Measurements from ENCODE around the gene LRRC40.

Gene LRRC40

GRCh38 chr1:70228670-70229069, 23.3 kb upstream of the LRRC40 start:
- TF ChIP-seq, protein P1, sequence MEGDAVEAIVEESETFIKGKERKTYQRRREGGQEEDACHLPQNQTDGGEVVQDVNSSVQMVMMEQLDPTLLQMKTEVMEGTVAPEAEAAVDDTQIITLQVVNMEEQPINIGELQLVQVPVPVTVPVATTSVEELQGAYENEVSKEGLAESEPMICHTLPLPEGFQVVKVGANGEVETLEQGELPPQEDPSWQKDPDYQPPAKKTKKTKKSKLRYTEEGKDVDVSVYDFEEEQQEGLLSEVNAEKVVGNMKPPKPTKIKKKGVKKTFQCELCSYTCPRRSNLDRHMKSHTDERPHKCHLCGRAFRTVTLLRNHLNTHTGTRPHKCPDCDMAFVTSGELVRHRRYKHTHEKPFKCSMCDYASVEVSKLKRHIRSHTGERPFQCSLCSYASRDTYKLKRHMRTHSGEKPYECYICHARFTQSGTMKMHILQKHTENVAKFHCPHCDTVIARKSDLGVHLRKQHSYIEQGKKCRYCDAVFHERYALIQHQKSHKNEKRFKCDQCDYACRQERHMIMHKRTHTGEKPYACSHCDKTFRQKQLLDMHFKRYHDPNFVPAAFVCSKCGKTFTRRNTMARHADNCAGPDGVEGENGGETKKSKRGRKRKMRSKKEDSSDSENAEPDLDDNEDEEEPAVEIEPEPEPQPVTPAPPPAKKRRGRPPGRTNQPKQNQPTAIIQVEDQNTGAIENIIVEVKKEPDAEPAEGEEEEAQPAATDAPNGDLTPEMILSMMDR (IDR thresholded peaks at IDR 0.05; ENCODE audit: low read depth, low read length, missing control alignments): no peak
- DNase-seq (ENCODE audit: extremely low read depth, low read depth): no peak
- no peak overlapping the region for H3K4me3 ChIP-seq (replicated peaks; ENCODE audit: low read depth, low read length)

GRCh38 chr1:70227439-70227838, 22.1 kb upstream of the LRRC40 start:
- DNase-seq (ENCODE audit: extremely low read depth, low read depth): no peak
- H3K4me3 ChIP-seq (replicated peaks; ENCODE audit: low read depth, low read length): no peak overlapping the region
- TF ChIP-seq, protein P1 (IDR thresholded peaks at IDR 0.05; ENCODE audit: low read depth, low read length, missing control alignments): no peak

DNA sequence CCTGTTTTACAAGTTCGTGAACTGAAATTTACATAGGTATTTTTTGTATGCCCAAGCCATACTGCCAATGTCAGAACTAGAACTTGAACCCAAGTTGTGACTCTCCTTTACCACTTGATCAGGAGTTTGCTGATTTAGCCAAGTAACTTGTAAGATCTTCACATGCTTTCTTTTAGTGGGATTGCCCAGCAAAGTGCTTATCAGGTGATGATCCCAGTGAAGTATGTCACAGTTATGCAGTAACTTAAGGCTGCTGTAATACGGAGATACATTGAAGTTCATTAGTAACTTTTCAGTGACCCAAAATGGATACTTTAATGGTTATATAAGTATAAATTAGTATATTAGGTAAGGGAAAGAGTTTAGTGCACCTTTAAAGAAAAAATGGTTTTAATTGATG, 19.6 kb upstream of the LRRC40 start:
- TF ChIP-seq, protein P1 (IDR thresholded peaks at IDR 0.05; ENCODE audit: low read depth, low read length, missing control alignments): no peak
- no peak overlapping the region for H3K4me3 ChIP-seq (replicated peaks; ENCODE audit: low read depth, low read length)
- no peak for DNase-seq (ENCODE audit: extremely low read depth, low read depth)

- peak overlapping the region; percentile 84 for H3K4me3 ChIP-seq (replicated peaks; ENCODE audit: low read depth, low read length)
- DNase-seq (ENCODE audit: extremely low read depth, low read depth): no peak
- TF ChIP-seq, protein P1 (IDR thresholded peaks at IDR 0.05; ENCODE audit: low read depth, low read length, missing control alignments): no peak
These were observed 17.4 kb upstream of the LRRC40 start for GRCh38 chr1:70222716-70223235.

DNA sequence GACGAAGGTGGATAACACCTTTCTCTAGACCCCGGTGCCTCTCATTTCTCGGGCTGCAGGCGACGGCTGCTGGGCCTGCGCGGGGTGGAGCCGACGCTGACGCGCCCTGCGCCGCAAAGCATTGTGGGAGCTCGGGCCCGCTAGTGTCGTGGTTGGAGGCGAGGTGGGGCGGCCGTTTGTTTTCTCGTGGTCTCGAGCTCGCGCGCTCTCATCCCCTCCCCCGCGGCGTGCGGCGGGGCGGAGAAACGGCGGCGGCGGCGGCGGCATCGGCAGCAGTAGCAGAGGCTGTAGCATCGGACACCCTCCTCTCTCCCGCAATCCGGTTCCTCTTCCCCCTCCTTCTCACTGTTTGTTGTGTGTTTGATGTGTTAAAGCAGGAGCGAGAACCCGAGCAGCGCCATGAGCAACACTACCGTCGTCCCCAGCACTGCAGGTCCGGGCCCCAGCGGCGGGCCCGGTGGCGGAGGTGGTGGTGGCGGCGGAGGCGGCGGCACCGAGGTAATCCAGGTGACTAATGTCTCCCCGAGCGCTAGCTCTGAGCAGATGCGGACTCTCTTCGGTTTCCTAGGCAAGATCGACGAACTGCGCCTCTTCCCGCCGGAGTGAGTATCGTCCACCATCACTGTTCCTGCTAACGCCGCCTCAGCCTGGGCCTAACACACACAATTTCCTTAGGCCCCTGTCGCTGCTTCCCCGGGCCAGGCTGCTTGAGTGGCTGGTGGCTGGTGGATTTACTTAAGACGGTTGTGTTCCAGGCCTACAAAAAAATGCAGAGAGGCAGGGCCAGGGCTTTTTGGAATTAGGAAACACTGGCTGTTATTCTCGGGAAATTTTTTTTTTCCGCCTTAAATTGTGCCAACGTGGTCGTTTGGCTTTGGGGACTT, 16.1 kb upstream of the LRRC40 start, which contains the start of gene SRSF11:
TSS of gene SRSF11 (plus strand) at position 143 of the 884 bp plus-strand sequence. CDS start at position 400, 257 bp downstream.
- H3K4me3 ChIP-seq (replicated peaks; ENCODE audit: low read depth, low read length): peak within 1 kb of the TSS; percentile 84
- peak; percentile 72 for DNase-seq (ENCODE audit: extremely low read depth, low read depth)
- TF ChIP-seq, protein P1 (IDR thresholded peaks at IDR 0.05; ENCODE audit: low read depth, low read length, missing control alignments): no peak

DNA sequence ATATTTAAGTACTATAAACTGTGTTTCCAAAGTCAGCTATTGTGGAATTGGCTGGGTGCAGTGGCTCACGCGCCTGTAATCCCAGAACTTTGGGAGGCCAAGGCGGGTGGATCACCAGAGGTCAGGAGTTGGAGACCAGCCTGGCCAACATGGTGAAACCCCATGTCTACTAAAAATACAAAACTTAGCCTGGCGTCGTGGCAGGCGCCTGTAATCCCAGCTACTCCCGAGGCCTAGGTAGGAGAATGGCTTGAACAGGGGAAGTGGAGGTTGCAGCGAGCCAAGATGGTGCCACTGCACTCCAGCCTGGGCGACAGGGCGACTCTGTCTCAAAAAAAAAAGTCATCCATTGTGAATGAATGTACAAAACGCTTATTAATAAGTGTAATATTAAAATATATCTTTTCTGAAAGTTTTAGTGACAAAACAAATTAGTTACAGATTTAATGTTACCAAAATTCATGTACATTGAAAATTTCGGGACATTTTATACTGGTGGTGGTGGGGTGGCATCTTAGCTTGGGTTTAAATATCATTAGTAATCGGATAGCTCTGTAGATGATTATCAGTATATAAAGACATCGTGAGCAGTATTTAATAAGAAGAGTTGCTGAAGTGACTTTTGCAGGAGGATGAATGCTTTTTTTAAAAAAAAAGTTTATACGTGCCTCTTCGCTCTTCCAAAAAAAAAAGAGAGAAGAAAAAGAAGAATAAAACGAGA, 15.3 kb upstream of the LRRC40 start:
- TF ChIP-seq, protein P1 (IDR thresholded peaks at IDR 0.05; ENCODE audit: low read depth, low read length, missing control alignments): no peak
- DNase-seq (ENCODE audit: extremely low read depth, low read depth): no peak
- H3K4me3 ChIP-seq (replicated peaks; ENCODE audit: low read depth, low read length): peak overlapping the region; percentile 84
